Fibroblast of lung (primary cell): ENCODE data around the gene GLIS1.

Source experiments
- CTCF ChIP-seq, 2 donors: IDR thresholded peaks in 1 of 2; conservative IDR thresholded peaks in 1 of 2; 1 replicate in 1 of 2; 2 replicates in 1 of 2; pipeline ENCODE4 v1.5.1; 2011 to 2012; ENCODE audit warnings: low read length in 2 of 2, control low read depth in 1 of 2, inconsistent platforms in 1 of 2, low read depth in 1 of 2, mild to moderate bottlenecking in 1 of 2
- EZH2 ChIP-seq: IDR thresholded peaks from 2 replicates; pipeline ENCODE4 v1.5.1; 2012; ENCODE audit warnings: low read length, control low read depth, mild to moderate bottlenecking; ENCODE audit errors: missing control alignments

GRCh38 chr1:53507116-53507820, 231.7 kb downstream of the GLIS1 start:
- TF ChIP-seq CTCF (conservative IDR thresholded peaks at IDR 0.05 in 1 of 2, IDR thresholded peaks at IDR 0.05 in 1 of 2; ENCODE audit: low read depth in 1 of 2, low read length in 2 of 2) = no peak
- TF ChIP-seq EZH2 = no peak
